NB4 (cell line): ENCODE data around the gene LEPROT.
"Not testable (repeated sequence)": the region's sequence is repeated elsewhere in the genome, so short reads cannot be mapped to it uniquely, and the experiment has no call there.

ENCODE experiments used
- DNase-seq: peaks from one replicate; pipeline ENCODE4 v3.0.0; 2010; ENCODE audit warnings: low read depth
- H3K4me3 ChIP-seq: one replicate; pipeline ENCODE4 v1.5.1; 2011; ENCODE audit warnings: mild to moderate bottlenecking, low read depth, low read length, moderate library complexity
- CTCF ChIP-seq: IDR thresholded peaks from one replicate; pipeline ENCODE4 v1.5.1; 2012; ENCODE audit warnings: low read depth, low read length
- MAX ChIP-seq: IDR thresholded peaks from 2 replicates; pipeline ENCODE4 v1.6.1; 2011; ENCODE audit warnings: low read depth, low read length
- MYC ChIP-seq: IDR thresholded peaks from 2 replicates; pipeline ENCODE4 v1.6.1; 2011; ENCODE audit warnings: low read depth, low read length
- POLR2A ChIP-seq: IDR thresholded peaks from 2 replicates; pipeline ENCODE4 v1.6.1; 2011; ENCODE audit warnings: mild to moderate bottlenecking; ENCODE audit not compliant: insufficient read length; ENCODE audit errors: extremely low read depth

Gene LEPROT

GRCh38 chr1:65444128-65444640 is 23.7 kb downstream of the LEPROT start:
- TF ChIP-seq POLR2A: no peak
- no peak for TF ChIP-seq MAX
- no peak for TF ChIP-seq MYC
- no peak for TF ChIP-seq CTCF
- H3K4me3 ChIP-seq: no peak overlapping the region
- no peak for DNase-seq

GRCh38 chr1:65445837-65446236 is 25.4 kb downstream of the LEPROT start:
- H3K4me3 ChIP-seq: no peak overlapping the region
- DNase-seq: no peak
- no peak for TF ChIP-seq MAX
- no peak for TF ChIP-seq MYC

GRCh38 chr1:65449214-65449823 is 28.9 kb downstream of the LEPROT start:
- DNase-seq: no peak
- TF ChIP-seq POLR2A: no peak
- TF ChIP-seq MAX: no peak
- TF ChIP-seq CTCF: no peak
- no peak for TF ChIP-seq MYC
- H3K4me3 ChIP-seq: no peak overlapping the region

- DNase-seq, H3K4me3 ChIP-seq: not testable (repeated sequence)
These were observed 35.2 kb downstream of the LEPROT start for GRCh38 chr1:65455678-65456077.

- TF ChIP-seq MAX (no peak), CTCF (no peak), POLR2A (no peak), MYC (no peak)
- no peak for DNase-seq
- no peak overlapping the region for H3K4me3 ChIP-seq
These were observed 36.0 kb downstream of the LEPROT start for GRCh38 chr1:65456481-65456880.

GRCh38 chr1:65457868-65458267 is 37.4 kb downstream of the LEPROT start:
- H3K4me3 ChIP-seq: no peak overlapping the region
- DNase-seq: no peak

More at GRCh38 chr1:65457868-65458267, 37.4 kb downstream of the LEPROT start:
- TF ChIP-seq CTCF (no peak), MYC (no peak), MAX (no peak), POLR2A (no peak)
